ENCODE data around the gene C19orf25.

The C19orf25 gene

GRCh38 chr19:1438035-1438932, 40.7 kb downstream of the C19orf25 start, which contains the start of gene RPS15:
RPS15 (plus strand) TSS chr19:1438396; CDS start chr19:1438426, 30 bp downstream.
- peak within 1 kb of the TSS; percentile 82 for H3K27ac ChIP-seq
- peak; percentile 96 for TF ChIP-seq CTCF (conservative IDR thresholded peaks at IDR 0.05; ENCODE audit: low read depth)
- DNase-seq (ENCODE audit: low spot score) = peak; percentile 89
- ChIA-PET CTCF (interaction anchor here (0.6 to 0.8 kb wide), 4 partner anchors 17 to 114 kb away, joined by 3 to 6 read pairs (median 4); no protein-coding TSS in a partner anchor), POLR2A (ENCODE audit: low non-redundant PET) (no interaction called here)

- H3K27ac ChIP-seq = peak overlapping the region; percentile 82
- POLR2A ChIA-PET (ENCODE audit: low non-redundant PET) = no interaction called here
- no peak for DNase-seq (ENCODE audit: low spot score)
- CTCF ChIA-PET = interaction anchor here (0.5 to 0.8 kb wide), 5 partner anchors 17 to 115 kb away, joined by 3 to 6 read pairs (median 3); no protein-coding TSS in a partner anchor
- no peak for TF ChIP-seq CTCF (conservative IDR thresholded peaks at IDR 0.05; ENCODE audit: low read depth)
These were observed 41.4 kb downstream of the C19orf25 start for GRCh38 chr19:1437609-1438008.

DNA sequence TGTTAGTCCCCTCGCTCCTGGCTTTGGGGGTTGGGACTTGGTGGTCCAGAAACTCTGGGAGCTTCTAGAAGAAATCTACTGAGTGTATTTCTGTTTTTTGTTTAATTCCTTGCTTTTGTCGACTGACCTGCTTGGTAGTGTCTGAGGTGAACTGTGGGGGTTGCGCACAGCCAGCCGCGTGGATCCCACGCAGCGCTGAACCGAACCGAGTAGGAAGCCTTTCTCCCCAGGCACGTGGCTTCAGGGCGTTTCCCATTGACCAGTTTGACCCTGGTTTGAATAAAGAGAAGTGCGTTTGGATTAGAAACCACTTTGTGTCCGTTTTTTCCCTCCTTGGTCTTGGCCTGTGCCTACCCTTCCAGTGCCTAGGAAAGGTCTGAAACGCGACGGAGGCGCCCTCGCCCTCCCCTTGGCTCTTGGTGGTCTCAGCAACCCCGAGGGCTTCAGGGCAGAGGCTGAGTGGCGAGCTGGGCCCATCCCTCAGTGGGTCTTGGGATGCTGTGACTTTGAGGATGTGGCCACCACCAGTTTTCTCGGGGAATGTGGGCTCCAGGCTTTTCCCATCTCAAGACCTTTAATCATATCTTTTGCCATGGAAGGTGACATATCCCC, 43.5 kb downstream of the C19orf25 start:
- TF ChIP-seq CTCF (conservative IDR thresholded peaks at IDR 0.05; ENCODE audit: low read depth) = no peak
- peak overlapping the region; percentile 82 for H3K27ac ChIP-seq
- CTCF ChIA-PET = interaction anchor here (0.7 kb wide), 1 partner anchor 411 kb away, joined by 3 read pairs; no protein-coding TSS in a partner anchor
- no peak for DNase-seq (ENCODE audit: low spot score)
- POLR2A ChIA-PET (ENCODE audit: low non-redundant PET) = interaction anchor here (0.7 kb wide), 1 partner anchor 12 kb away, joined by 4 read pairs; no protein-coding TSS in a partner anchor

DNA sequence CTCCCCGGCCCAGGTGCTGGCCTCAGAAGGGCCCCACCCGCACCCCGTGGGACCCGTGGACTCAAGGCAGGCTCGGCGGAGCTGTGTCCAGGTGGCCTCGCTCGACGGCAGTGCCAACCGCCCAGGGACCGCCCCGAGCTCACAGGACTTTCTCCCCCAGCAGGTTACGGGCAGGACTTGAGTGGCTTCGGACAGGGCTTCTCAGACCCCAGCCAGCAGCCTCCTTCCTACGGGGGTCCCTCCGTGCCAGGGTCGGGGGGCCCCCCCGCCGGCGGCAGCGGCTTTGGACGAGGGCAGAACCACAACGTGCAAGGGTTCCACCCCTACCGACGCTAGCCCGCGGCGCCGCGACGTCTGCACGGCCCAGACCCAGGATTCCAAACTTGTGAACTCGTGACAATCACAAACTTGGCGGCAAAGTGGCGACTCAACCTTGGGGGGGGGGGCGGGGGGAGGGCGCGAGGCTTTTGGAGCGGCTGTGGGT, 44.4 kb downstream of the C19orf25 start:
- ChIA-PET CTCF (interaction anchor here (0.7 kb wide), 1 partner anchor 411 kb away, joined by 3 read pairs; no protein-coding TSS in a partner anchor), POLR2A (ENCODE audit: low non-redundant PET) (no interaction called here)
- TF ChIP-seq CTCF (conservative IDR thresholded peaks at IDR 0.05; ENCODE audit: low read depth) = no peak
- DNase-seq (ENCODE audit: low spot score) = no peak
- H3K27ac ChIP-seq = peak overlapping the region; percentile 82

DNA sequence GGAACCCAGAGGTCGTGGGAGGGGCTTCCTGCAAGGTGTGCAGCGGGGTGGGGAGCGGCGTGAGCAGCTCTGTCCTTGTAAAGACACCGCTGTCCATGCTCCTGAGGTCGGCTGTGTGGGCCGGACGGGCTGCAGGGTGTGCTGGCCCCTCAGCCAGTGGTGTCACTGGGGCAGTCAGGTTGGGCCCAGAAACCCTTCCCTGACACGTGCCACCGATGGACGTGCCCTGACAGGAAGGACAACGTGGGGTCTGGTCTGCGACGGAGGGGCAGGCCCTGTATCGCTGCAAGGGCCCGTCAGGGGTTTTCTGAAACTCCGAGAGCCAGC, 45.0 kb downstream of the C19orf25 start:
- DNase-seq (ENCODE audit: low spot score) = no peak
- CTCF ChIA-PET = no interaction called here
- POLR2A ChIA-PET (ENCODE audit: low non-redundant PET) = no interaction called here
- no peak for TF ChIP-seq CTCF (conservative IDR thresholded peaks at IDR 0.05; ENCODE audit: low read depth)
- peak overlapping the region; percentile 82 for H3K27ac ChIP-seq
